Suprapubic skin (tissue), 3 donors: ENCODE measurements around the gene HOXB4.

ENCODE experiments used
- CTCF ChIP-seq, 2 donors: fragments of 200-600 bp in 1 of 2; fragments of 450-650 bp in 1 of 2; sonication (generic) in 1 of 2; IDR thresholded peaks; one replicate each; pipeline ENCODE4 v1.5.1; 2016 to 2019; ENCODE audit warnings: antibody characterized with exemption in 2 of 2, mild to moderate bottlenecking in 1 of 2, moderate library complexity in 1 of 2
- POLR2AphosphoS5 ChIP-seq, 3 donors: sonication (generic); formaldehyde crosslinking; IDR thresholded peaks; one replicate each; pipeline ENCODE4 v1.6.1; 2017; ENCODE audit warnings: antibody characterized with exemption in 3 of 3

DNA sequence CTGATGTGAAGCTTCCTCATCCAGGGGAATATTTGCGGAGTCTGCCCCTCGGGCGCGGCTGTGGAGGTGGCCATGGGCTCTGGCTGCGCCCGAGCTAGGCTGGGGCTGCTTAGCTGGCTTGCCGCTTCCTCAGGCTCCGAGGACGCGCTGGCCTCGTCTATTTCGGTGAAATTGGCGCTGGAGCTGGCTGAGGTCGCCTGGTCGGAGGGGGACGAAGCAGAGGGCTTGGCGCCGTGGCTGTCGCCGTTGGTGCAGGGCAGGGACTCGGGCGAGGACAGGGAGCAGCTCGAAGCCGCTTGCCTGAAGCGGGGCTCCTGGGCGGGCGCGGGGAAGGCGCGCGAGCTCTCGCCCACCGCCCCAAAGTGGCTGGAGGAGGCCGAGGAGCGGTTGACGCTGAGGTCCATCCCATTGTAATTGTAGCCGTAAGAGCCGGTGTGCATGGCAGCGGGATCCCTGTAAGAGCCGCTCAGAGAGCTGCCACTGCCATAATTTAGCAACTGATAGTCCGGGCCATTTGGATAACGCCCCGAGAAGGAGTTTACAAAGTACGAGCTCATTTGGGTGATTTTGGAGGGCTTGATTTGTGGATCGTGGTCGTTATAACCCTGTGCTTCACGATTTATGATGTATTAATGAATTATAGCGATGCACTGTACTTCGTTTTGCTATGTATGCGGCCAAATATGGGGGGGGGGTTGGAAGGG is 15.1 kb upstream of the HOXB4 start, which contains the start of gene HOXB5:
- TF ChIP-seq CTCF (IDR thresholded peaks at IDR 0.05) (no peak), POLR2AphosphoS5 (IDR thresholded peaks at IDR 0.05) (no peak)
